BLaER1 treated with 17β-estradiol and CSF1 and Interleukin-3, amounts not matched to agents 10 nM and 100 nM (cell line): ENCODE data around the gene ARID5A.

Source experiments
- H3K27ac ChIP-seq, 11 experiments: shearing (Covaris generic); formaldehyde crosslinking; 2 replicates each; pipeline ENCODE4 v1.8.1; 2022
- H3K27me3 ChIP-seq, 11 experiments: shearing (Covaris generic); formaldehyde crosslinking; 2 replicates each; pipeline ENCODE4 v1.8.1; 2022
- H3K36me3 ChIP-seq, 11 experiments: shearing (Covaris generic); formaldehyde crosslinking; 2 replicates each; pipeline ENCODE4 v1.8.1; 2022
- H3K4me1 ChIP-seq, 10 experiments: shearing (Covaris generic); formaldehyde crosslinking; 2 replicates each; pipeline ENCODE4 v1.8.1; 2022
- H3K4me2 ChIP-seq, 11 experiments: shearing (Covaris generic); formaldehyde crosslinking; 2 replicates each; pipeline ENCODE4 v1.8.1; 2022
- H3K4me3 ChIP-seq, 10 experiments: shearing (Covaris generic); formaldehyde crosslinking; 2 replicates each; pipeline ENCODE4 v1.8.1; 2022
- H3K9ac ChIP-seq, 11 experiments: shearing (Covaris generic); formaldehyde crosslinking; 2 replicates each; pipeline ENCODE4 v1.8.1; 2022
- H3K9me3 ChIP-seq, 11 experiments: shearing (Covaris generic); formaldehyde crosslinking; replicated peaks in 1 of 11; 2 replicates each; pipeline ENCODE4 v1.8.1; 2022
- H4K20me1 ChIP-seq, 11 experiments: shearing (Covaris generic); formaldehyde crosslinking; 2 replicates each; pipeline ENCODE4 v1.8.1; 2022
- Cebpa-rat ChIP-seq, 11 experiments: shearing (Covaris generic); IDR thresholded peaks; 2 replicates each; pipeline ENCODE4 v1.8.1; 2022

ARID5A gene

DNA sequence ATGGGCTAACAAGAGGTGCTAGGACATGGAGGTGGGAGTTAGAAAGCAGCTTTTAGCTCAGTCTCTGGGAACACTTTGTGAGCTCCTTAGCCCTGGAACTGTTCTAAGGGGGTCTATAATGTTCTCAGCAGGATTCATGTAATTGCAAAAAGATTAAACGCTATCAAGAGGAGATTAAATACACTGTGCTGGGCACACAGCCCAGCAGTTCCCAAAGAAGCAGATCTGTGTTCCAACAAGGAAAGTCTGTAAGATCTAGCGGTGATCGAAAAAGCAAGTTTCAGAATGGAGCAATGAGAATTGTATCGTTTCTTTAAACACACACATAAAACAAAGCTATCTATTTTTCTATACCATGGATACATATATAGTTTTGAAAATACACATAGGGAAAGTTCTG is 2.4 kb upstream of the ARID5A start:
- Histone ChIP-seq H3K36me3 (peaks cover 0 to 2% (median 0%) of the 10 kb centered on the region in 11 experiments; a peak in 1 of 22 replicates), H3K4me2 (peak overlapping the region; percentile 92 to 100 (median 98)), H3K9ac (peak overlapping the region; percentile 21 to 90 (median 66); a peak in 21 of 22 replicates), H3K4me3 (peak overlapping the region in 3 of 10 experiments; percentile 22 to 45 (median 32); a peak in 5 of 20 replicates), H3K4me1 (peaks cover 76 to 90% (median 89%) of the 10 kb centered on the region in 10 experiments), H3K27me3 (no peaks in the 10 kb centered on the region; a peak in 1 of 22 replicates), H3K27ac (peak overlapping the region; percentile 67 to 98 (median 88)), H4K20me1 (peaks cover 18 to 25% (median 21%) of the 10 kb centered on the region in 11 experiments), H3K9me3 (no peaks in the 10 kb centered on the region)
- TF ChIP-seq Cebpa-rat (IDR thresholded peaks at IDR 0.05) = no peak

DNA sequence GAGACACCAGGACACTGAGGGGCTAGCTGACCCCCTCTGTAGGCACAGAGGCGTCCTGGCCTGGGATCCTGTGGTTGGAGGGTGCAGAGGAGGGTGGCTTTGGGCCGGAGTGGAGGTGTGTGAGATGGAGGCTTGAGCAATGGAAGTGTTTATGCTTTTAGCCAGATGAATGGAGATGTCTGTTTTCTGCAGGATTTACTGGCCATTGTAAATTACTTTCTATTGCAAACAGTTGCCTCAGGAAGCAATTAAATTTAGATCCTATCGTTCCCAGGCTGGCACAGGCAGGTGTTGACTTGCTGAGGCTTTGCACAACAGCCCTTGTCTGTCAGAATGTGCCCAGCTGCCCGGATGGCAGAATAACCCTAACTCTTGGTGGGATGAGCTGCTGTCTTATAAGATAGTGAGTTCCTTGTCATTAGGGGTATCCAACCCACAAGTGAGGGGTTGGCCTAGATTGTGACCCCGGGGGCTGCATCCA is 1.8 kb upstream of the ARID5A start:
- Histone ChIP-seq H3K9me3 (no peaks in the 10 kb centered on the region), H3K36me3 (peaks cover 0 to 8% (median 0%) of the 10 kb centered on the region in 11 experiments; a peak in 5 of 22 replicates), H3K4me1 (peaks cover 76 to 90% (median 89%) of the 10 kb centered on the region in 10 experiments), H3K4me3 (no peak overlapping the region), H3K27me3 (no peaks in the 10 kb centered on the region; a peak in 1 of 22 replicates), H3K9ac (peak overlapping the region in 9 of 11 experiments; percentile 6 to 96 (median 63); a peak in 14 of 22 replicates), H3K4me2 (peak overlapping the region; percentile 92 to 100 (median 98)), H4K20me1 (peaks cover 24 to 31% (median 27%) of the 10 kb centered on the region in 11 experiments), H3K27ac (peak overlapping the region; percentile 67 to 98 (median 88); a peak in 16 of 22 replicates)
- no peak for TF ChIP-seq Cebpa-rat (IDR thresholded peaks at IDR 0.05)

DNA sequence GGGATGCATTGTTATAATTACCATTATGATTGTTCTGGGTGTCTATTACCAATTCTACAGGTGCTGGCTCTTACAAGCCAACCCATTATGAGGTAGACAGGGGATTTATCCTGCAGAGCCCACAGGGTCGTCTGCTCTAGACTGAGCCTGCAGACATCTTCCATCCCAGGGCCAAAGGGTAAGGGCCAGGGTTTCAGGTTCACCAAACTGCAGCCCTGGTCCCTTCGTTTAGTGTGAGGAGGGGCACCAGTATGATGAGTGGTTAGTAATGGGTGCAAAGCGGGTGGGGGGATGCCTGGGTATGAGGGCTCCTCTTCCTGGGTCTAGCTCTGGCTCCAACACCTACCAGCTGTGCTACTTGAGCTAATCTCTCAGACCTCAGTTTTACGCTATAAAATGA is 1.2 kb upstream of the ARID5A start:
- TF ChIP-seq Cebpa-rat (IDR thresholded peaks at IDR 0.05) = no peak
- H3K4me1 ChIP-seq = peaks cover 76 to 90% (median 89%) of the 10 kb centered on the region in 10 experiments
- H3K9me3 ChIP-seq = no peaks in the 10 kb centered on the region
- H3K4me3 ChIP-seq = no peak overlapping the region
- H3K36me3 ChIP-seq = peaks cover 0 to 14% (median 6%) of the 10 kb centered on the region in 11 experiments; a peak in 15 of 22 replicates
- H3K27ac ChIP-seq = peak overlapping the region in 4 of 11 experiments; percentile 92 to 99 (median 97); a peak in 6 of 22 replicates
- H4K20me1 ChIP-seq = peaks cover 30 to 37% (median 33%) of the 10 kb centered on the region in 11 experiments
- no peaks in the 10 kb centered on the region; a peak in 1 of 22 replicates for H3K27me3 ChIP-seq
- H3K4me2 ChIP-seq = peak overlapping the region; percentile 92 to 100 (median 98)
- H3K9ac ChIP-seq = peak overlapping the region in 3 of 11 experiments; percentile 4 to 96 (median 96); a peak in 3 of 22 replicates

DNA sequence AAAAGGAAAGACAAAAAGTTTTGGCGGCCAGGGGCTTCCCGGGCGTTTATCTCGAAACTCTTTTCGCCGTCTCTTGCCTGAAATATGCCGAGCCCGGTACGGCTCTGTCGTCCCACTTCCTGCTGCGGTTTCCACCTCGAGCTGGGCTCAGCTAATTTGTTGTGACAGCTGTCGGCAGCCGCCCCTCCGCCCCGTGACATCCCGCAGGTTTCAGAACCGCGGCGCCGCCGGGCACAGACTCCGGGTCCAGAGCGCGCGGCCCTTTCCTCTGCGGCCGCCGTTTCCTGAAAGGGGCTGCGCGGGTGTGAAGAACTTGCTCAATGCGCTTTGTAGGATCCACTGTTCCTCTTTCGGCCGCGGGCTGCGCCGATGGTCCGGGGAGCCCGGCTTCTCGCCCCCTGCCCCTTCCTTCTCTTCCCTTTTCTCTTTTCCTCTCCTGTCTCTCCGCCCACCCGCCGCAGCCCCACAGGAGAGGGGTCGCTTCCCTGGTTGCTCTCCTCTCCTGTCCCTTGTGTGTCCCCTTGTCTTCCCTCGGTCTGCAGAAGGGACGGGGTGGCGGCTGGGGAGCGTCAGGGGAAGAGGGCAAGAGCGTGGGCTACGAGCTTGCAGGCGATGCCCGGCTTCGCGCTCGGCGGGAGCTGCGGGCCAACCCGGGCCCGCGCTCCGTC is 648 bp downstream of the ARID5A start:
- TF ChIP-seq Cebpa-rat (IDR thresholded peaks at IDR 0.05) = peak in 8 of 11 experiments; percentile 44 to 72 (median 68); a peak in 13 of 22 replicates
- Histone ChIP-seq H3K4me2 (peak overlapping the region; percentile 97 to 100 (median 99)), H3K9ac (peak overlapping the region; percentile 93 to 99 (median 97)), H3K36me3 (peaks cover 17 to 33% (median 22%) of the 10 kb centered on the region in 11 experiments), H4K20me1 (peaks cover 49 to 55% (median 52%) of the 10 kb centered on the region in 11 experiments), H3K9me3 (peaks cover 0 to 5% (median 0%) of the 10 kb centered on the region in 11 experiments; a peak in 6 of 22 replicates), H3K4me1 (peaks cover 69 to 85% (median 81%) of the 10 kb centered on the region in 10 experiments), H3K27ac (peak overlapping the region; percentile 94 to 99 (median 98)), H3K4me3 (peak overlapping the region; percentile 76 to 95 (median 82)), H3K27me3 (no peaks in the 10 kb centered on the region; a peak in 1 of 22 replicates)

DNA sequence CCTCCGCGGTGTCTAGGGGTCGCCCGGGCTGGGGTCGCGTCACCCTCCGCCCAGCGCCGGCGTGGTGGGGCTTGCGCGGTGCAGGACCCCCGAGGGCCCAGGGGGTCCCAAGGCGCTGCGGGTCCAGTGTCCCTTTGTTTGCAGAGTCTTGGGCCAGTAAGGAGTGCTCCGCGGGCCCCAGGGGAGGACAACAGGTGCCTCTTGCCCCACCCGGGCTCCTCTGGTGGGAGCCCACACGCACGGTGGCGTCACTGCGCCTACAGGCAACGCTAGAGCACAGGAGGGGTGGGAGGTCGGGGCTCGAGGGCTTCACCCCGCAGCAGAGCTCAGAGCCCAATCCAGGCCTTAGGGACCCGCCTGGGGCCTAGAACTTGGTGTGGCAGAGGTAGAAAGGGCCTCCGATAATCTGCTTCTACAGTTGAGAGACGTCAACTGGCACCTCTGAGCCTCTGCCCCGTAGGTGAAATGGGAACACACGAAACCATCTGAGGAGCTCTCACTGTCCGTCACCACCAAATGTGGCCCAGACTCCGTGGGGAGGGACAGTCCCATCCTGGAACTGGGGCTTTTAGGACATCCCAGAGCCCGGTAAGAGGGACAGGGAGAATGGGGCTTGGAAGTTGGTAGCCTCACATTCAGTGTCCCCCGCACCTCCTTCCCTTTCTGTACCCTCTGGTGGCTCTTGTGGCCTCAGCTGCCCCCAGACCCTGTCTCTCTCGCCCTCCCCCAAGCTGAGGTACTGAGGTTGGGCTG is 1.4 kb downstream of the ARID5A start:
- Histone ChIP-seq H3K4me1 (peaks cover 62 to 85% (median 79%) of the 10 kb centered on the region in 10 experiments), H3K4me2 (peak overlapping the region; percentile 97 to 100 (median 99)), H3K36me3 (peaks cover 24 to 40% (median 29%) of the 10 kb centered on the region in 11 experiments), H3K27me3 (no peaks in the 10 kb centered on the region; a peak in 1 of 22 replicates), H3K9me3 (peaks cover 0 to 12% (median 6%) of the 10 kb centered on the region in 11 experiments; a peak in 9 of 22 replicates), H3K27ac (peak overlapping the region; percentile 94 to 99 (median 98)), H3K4me3 (peak overlapping the region; percentile 76 to 95 (median 82)), H3K9ac (peak overlapping the region; percentile 93 to 99 (median 97)), H4K20me1 (peaks cover 56 to 62% (median 59%) of the 10 kb centered on the region in 11 experiments)
- TF ChIP-seq Cebpa-rat (IDR thresholded peaks at IDR 0.05) = no peak

DNA sequence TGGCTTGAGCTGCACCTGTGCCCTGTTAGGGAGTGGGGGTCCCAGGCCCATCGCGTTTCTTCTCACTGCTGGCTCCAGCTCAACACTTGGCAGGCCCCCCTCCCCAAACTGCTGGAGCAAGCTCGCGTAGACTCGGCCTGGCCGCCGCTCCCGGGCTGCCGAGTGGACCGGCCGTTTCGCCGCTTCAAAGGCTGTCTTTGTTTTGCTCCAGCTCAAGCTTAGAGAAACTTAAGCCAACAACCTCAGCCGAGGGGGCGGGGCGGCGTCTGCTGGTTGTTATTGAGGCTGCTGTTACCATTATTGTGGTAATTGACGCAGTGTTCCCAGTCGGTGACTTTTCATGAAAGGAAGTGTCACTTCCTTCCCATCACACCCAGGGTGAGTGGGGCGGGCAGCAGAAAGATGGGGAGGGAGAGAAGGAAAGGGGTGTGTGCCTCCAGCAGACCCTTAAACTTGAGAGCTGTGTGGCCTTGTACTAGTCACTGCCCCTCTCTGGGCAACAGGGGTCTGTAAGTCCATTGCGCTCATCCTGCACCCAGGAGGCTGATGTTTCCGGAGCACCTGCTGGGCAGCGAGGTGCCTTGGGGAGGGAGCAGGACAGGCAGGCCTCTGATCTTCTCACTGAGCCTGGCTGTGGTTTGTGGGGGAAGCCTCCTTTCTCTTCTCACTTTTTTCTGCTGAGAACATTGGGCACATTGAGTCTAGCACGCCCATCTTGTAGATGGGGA is 2.1 kb downstream of the ARID5A start:
- H3K4me2 ChIP-seq = peak overlapping the region; percentile 97 to 100 (median 99)

DNA sequence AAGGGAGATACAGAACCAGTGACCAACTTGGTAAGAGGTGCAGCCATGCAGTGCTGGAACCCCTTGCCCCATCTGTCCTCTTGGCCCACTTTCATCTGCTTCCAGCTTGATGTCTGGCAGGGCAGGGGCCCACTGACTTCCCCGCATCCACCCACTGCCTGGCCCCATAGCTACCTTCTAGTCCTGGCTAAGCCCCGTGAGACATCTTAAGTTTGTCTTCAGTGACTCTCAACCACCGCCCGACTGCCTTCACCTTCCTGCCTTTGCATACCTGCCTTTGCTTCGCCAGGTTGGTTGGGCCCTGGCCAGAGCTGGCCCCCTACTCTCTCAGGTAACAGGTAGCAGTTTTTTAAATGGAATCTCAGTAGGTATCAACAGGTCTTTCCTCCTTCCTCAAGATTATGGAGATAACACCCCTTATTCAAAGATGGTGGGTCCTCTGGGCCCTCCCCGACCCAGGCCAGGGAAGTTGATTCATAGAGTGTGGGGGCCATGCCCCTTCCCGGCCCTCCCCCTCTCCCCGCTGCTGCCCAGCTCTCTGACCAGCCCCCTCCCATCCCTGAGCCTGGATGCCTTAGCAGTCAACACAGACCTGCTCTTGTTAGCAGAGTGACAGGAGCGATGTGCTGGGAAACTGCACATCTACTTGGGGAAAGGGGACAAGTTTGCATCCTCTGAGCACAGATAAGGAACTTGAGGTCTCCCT is 2.8 kb downstream of the ARID5A start:
- peak overlapping the region; percentile 93 to 99 (median 97); a peak in 18 of 22 replicates for H3K9ac ChIP-seq
- peaks cover 38 to 54% (median 43%) of the 10 kb centered on the region in 11 experiments for H3K36me3 ChIP-seq
- H3K9me3 ChIP-seq = peaks cover 0 to 27% (median 17%) of the 10 kb centered on the region in 11 experiments; a peak in 14 of 22 replicates
- H3K4me2 ChIP-seq = peak overlapping the region; percentile 97 to 100 (median 99)
- peak overlapping the region in 8 of 11 experiments; percentile 94 to 99 (median 98); a peak in 9 of 22 replicates for H3K27ac ChIP-seq
- H4K20me1 ChIP-seq = peaks cover 70 to 77% (median 73%) of the 10 kb centered on the region in 11 experiments
- peak overlapping the region; percentile 76 to 95 (median 82); a peak in 19 of 20 replicates for H3K4me3 ChIP-seq
- peaks cover 48 to 74% (median 66%) of the 10 kb centered on the region in 10 experiments for H3K4me1 ChIP-seq
- no peaks in the 10 kb centered on the region; a peak in 1 of 22 replicates for H3K27me3 ChIP-seq
- no peak for TF ChIP-seq Cebpa-rat (IDR thresholded peaks at IDR 0.05)

More for the DNA sequence above, 2.1 kb downstream of the ARID5A start:
- no peaks in the 10 kb centered on the region; a peak in 1 of 22 replicates for H3K27me3 ChIP-seq
- H3K9ac ChIP-seq = peak overlapping the region; percentile 93 to 99 (median 97)
- peak overlapping the region; percentile 76 to 95 (median 82) for H3K4me3 ChIP-seq
- H3K4me1 ChIP-seq = peaks cover 55 to 80% (median 72%) of the 10 kb centered on the region in 10 experiments
- peaks cover 63 to 70% (median 66%) of the 10 kb centered on the region in 11 experiments for H4K20me1 ChIP-seq
- no peak for TF ChIP-seq Cebpa-rat (IDR thresholded peaks at IDR 0.05)
- H3K27ac ChIP-seq = peak overlapping the region; percentile 94 to 99 (median 98)
- peaks cover 31 to 47% (median 36%) of the 10 kb centered on the region in 11 experiments for H3K36me3 ChIP-seq
- peaks cover 0 to 20% (median 10%) of the 10 kb centered on the region in 11 experiments; a peak in 12 of 22 replicates for H3K9me3 ChIP-seq
